NCI-H774 (cell line): ENCODE data around the gene CHD2.

Source experiments
- DNase-seq: peaks from one replicate; lab custom pipeline; 2025; lab: John Stamatoyannopoulos, UW

The CHD2 gene

GRCh38 chr15:92930776-92931175, 30.7 kb downstream of the CHD2 start:
- DNase-seq = no peak

DNA sequence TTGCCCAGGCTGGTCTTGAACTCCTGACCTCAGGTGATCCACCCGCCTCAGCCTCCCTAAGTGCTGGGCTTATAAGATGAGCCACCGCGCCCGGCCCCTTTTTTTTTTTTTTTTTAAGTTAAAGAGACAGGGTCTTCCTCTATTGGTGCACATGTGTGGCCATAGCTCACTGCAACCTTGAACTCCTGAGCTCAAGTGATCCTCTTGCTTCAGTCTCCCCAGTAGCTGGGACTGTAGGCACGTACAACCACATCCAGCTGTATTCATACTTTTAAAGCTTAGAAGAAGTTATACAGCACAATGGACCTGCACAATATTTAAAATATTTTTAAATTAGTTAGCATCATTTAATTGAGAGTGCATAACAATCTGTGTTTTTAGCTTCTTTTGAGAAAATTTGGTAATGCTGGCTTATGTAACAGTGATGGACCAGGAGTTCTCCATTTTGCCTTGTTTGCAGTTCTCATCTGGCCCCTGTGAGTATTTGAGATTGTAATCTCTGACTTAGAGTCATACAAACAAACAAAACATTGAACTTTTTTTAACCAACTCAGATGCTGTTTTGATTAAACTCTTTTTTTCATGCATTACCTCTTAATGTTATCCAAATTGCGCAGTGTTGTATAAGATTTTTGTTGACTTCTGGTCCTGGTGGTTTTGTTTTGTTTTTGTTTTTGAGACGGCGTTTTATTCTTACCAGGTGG, 33.0 kb downstream of the CHD2 start:
- no peak for DNase-seq

- DNase-seq = no peak
These were observed 33.7 kb downstream of the CHD2 start for GRCh38 chr15:92933831-92934230.

DNA sequence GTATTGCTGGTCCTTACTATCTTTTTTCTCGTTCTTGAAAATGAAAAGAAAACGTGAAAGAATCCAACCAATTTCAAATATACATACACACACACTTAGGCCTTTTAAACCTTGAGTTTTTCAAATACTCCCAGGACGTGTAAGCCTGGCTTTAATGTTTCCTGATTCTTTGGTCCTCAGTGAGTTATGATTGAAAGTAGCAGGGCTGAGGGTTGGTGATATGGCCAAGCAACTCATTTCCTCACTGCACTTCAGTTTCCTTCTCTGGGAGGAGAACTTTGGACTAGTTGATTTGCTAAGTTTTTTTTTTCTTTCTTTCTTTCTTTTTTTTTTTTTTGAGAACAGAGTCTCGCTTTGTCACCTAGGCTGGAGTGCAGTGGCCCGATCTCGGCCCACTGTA, 34.6 kb downstream of the CHD2 start:
- no peak for DNase-seq

DNA sequence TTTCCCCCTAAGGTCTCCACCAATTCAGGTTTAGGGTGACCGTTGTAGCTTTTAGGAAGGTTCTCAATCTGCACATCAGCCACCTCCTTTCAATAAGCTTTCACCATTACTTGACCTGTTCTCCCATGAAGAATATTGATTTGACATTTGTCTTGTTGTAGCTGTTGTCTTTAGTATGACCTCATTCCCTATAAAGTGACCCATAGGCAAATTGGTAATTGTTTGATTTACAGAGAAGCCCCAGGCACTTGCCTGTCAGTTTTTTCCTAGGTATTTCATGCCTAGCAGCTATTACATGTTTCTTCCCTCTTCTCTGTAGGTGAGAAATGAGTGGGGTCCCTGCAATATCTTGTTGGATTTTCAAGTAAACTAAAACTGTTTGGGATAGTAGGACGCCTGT, 36.0 kb downstream of the CHD2 start:
- no peak for DNase-seq

- no peak for DNase-seq
These were observed 36.6 kb downstream of the CHD2 start for GRCh38 chr15:92936693-92937092.

- DNase-seq = no peak
These were observed 37.8 kb downstream of the CHD2 start for GRCh38 chr15:92937901-92938300.

GRCh38 chr15:92938387-92938786, 38.3 kb downstream of the CHD2 start:
- DNase-seq = no peak

GRCh38 chr15:92941668-92942067, 41.5 kb downstream of the CHD2 start:
- no peak for DNase-seq

GRCh38 chr15:92942706-92943105, 42.6 kb downstream of the CHD2 start:
- no peak for DNase-seq

GRCh38 chr15:92943581-92943980, 43.5 kb downstream of the CHD2 start:
- no peak for DNase-seq

DNA sequence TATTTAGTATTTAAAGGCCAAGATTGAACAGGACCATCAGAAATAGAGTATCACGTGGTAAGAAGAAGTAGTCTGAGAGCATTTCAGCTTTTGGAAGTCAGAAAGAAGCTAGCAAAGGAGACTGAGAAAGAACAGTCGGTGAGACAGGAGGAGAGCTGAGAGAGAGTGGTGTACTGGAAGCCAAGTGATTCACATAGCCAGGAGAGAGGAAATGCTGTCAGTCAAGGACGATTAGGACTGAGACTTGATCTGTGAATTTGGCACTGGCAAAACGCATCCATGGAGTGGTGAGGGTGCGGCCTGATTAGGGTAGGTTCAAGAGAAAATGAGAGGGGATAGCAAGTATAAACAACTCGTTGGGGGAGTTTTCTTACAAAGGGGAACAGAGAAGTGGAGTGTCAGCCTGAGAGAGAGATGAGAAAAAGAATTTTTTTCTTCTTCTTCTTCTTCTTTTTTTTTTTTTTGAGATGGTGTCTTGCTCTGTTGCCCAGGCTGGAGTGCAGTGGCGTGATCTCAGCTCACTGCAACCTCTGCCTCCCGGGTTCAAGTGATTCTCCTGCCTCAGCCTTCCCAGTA, 44.9 kb downstream of the CHD2 start:
- DNase-seq = no peak

- DNase-seq = no peak
These were observed 47.1 kb downstream of the CHD2 start for GRCh38 chr15:92947071-92947730.

GRCh38 chr15:92949604-92950249, 49.6 kb downstream of the CHD2 start:
- DNase-seq = no peak

GRCh38 chr15:92951800-92952457, 51.8 kb downstream of the CHD2 start:
- DNase-seq = no peak

DNA sequence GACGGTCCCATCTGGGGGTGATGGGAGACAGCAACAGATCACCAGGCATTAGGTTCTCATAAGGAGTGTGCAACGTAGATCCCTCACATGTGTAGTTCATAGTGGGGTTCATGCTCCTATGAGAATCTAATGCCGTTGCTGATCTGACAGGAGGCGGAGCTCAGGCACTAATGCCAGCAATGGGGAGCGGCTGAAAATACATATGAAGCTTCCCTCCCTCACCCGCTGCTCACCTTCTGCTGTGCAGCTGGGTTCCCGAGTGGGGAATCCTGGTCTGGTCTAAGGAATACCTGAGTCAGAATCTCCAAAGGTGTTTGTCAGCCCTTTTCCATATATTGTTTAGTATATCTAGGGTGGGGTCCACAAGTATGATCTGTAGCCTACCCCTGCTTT, 52.3 kb downstream of the CHD2 start:
- no peak for DNase-seq

DNA sequence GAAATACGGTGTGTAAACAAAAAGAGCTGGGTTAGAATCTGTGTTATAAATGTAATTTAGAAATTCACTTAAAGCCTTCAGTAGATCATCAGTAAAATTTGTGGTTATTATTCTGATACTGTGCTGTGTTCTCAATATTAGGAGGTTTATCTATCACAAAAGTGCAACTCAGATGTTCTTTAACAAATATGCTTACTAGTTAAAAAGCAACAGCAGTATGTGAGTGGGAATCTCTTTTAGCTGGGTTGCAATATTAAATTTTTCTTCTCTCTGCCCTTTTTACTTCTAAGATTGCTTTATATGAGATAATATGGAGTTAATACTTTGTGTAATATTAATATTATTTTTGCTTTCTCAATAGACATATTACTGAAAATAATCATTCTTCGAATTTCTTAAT, 53.4 kb downstream of the CHD2 start:
- DNase-seq = no peak

DNA sequence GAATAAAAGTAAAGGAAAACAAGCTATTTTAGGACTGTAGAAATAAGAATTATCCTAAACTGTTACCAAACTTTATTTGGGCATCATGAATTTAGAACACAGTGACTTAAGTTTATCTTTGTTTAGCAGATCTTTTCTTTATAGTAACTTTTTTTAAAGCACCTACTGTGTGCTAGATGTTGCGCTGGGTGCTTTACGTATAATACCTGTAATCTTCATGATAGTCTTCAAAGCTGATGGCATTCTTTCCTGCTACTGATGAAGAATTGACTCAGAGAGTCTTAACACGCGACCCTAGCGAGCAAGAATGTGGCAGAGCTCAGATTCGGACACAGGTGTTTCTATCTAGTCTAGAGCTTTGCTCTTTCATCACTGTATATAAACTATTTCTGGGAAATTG, 53.9 kb downstream of the CHD2 start:
- DNase-seq = no peak

GRCh38 chr15:92954578-92954977, 54.5 kb downstream of the CHD2 start:
- no peak for DNase-seq

- no peak for DNase-seq
These were observed 55.6 kb downstream of the CHD2 start for GRCh38 chr15:92955706-92956105.

GRCh38 chr15:92958105-92958504, 58.0 kb downstream of the CHD2 start:
- DNase-seq = no peak

DNA sequence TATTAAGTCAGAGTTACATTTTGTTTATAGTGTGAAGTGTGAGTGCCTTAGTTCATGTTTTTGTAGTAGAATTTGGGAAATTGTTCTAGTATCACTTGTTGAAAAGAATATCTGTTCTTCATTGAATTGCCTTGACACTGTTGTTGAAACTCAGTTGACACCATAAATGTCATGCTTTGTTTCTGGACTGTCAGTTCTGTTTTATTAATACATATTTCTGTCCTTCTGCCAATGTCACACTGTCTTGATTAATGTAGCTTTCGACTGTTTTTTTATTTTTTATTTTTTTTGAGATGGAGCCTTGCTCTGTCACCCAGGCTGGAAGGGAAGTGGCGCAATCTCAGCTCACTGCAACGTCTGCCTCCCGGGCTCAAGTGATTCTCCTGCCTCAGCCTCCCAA, 59.1 kb downstream of the CHD2 start:
- no peak for DNase-seq
